ENCODE data around the gene BTBD17. TPM values are rescaled to one million over a fixed set of nuclear protein-coding genes. Genes with fewer than 3 reads are reported as not detected.

The BTBD17 gene
- total RNA-seq, 1 experiment from 2014 or later = not detected

DNA sequence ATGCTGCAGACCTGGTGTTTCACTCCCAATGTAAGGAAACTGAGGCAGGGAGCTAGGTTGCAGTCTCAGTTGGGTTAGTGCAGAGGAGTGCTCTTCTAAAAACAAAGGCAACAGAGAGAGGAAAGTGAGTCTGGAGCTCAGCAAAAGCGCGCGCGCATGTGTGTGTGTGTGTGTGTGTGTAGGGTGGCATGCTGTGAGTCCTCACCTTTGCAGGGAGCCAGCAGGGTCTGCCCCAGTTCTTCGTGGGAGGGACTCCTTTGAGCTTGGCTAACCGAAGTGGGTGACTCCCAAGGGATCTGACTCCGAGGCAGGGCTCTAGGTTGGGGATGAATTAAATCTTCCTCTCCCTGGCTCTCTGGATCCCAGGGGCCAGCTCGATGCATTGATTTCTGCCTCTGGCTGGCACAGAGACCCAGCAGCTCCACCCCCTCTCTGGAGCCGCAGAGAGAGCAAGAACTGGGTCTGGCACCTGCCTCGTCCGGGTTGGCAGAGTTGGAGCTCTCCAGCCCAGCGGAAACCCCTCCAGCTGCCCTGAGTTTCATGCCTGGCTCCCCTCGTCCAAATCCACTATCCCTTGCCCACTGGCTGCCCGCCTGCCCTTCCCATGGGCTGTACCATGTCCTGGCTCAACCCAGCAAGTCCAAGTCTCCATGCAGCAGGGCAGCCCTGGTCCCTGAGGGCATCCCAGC, 1.3 kb upstream of the BTBD17 start:
- H3K4me3 ChIP-seq (replicated peaks in 1 of 2; ENCODE audit: low read depth in 1 of 2, low read length in 2 of 2) = no peak overlapping the region
- H3K4me2 ChIP-seq (ENCODE audit: low read length) = no peak overlapping the region
- no peaks in the 10 kb centered on the region for H4K20me1 ChIP-seq (ENCODE audit: insufficient read depth)
- no peak overlapping the region for H3K9ac ChIP-seq (ENCODE audit: low read length)
- no peaks in the 10 kb centered on the region for H3K36me3 ChIP-seq (ENCODE audit: control insufficient read depth in 1 of 2, insufficient read depth in 2 of 2, low read length in 2 of 2)
- ChIA-PET CTCF (interaction anchor here (0.6 to 5.6 kb wide), 9 partner anchors 8 to 207 kb away, joined by 3 to 32 read pairs (median 6); partner anchors contain the start of gene TTYH2), POLR2A (no interaction called here), RAD21 (ENCODE audit: low non-redundant PET in 1 of 2, low total read pairs in 2 of 2, uncharacterized antibody in 2 of 2, unreplicated experiment in 2 of 2) (interaction anchor here (0.6 to 0.7 kb wide), 2 partner anchors 126 to 132 kb away, joined by 3 to 4 read pairs; no protein-coding TSS in a partner anchor)
- H3K27me3 ChIP-seq (ENCODE audit: insufficient read depth, low read length) = no peaks in the 10 kb centered on the region
- no peak overlapping the region for H2AFZ ChIP-seq (ENCODE audit: low read depth, low read length, poor library complexity, severe bottlenecking)
- no peak overlapping the region for H3K27ac ChIP-seq (ENCODE audit: low read depth, low read length)
- ATAC-seq (no peak), DNase-seq (ENCODE audit: low read depth, low spot score) (no peak)
- no peaks in the 10 kb centered on the region for H3K9me2 ChIP-seq (ENCODE audit: insufficient read depth)
- TF ChIP-seq, protein P1, sequence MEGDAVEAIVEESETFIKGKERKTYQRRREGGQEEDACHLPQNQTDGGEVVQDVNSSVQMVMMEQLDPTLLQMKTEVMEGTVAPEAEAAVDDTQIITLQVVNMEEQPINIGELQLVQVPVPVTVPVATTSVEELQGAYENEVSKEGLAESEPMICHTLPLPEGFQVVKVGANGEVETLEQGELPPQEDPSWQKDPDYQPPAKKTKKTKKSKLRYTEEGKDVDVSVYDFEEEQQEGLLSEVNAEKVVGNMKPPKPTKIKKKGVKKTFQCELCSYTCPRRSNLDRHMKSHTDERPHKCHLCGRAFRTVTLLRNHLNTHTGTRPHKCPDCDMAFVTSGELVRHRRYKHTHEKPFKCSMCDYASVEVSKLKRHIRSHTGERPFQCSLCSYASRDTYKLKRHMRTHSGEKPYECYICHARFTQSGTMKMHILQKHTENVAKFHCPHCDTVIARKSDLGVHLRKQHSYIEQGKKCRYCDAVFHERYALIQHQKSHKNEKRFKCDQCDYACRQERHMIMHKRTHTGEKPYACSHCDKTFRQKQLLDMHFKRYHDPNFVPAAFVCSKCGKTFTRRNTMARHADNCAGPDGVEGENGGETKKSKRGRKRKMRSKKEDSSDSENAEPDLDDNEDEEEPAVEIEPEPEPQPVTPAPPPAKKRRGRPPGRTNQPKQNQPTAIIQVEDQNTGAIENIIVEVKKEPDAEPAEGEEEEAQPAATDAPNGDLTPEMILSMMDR (IDR thresholded peaks at IDR 0.05 in 2 of 3, conservative IDR thresholded peaks at IDR 0.05 in 1 of 3; ENCODE audit: borderline replicate concordance in 1 of 3, insufficient read depth in 1 of 3, low read depth in 2 of 3, low read length in 2 of 3) = no peak
- no peak for TF ChIP-seq EZH2 (IDR thresholded peaks at IDR 0.05)
- TF ChIP-seq CEBPB (IDR thresholded peaks at IDR 0.05; ENCODE audit: low read depth) = no peak
- TF ChIP-seq ZFX (IDR thresholded peaks at IDR 0.05) = no peak
- TF ChIP-seq, protein P2, sequence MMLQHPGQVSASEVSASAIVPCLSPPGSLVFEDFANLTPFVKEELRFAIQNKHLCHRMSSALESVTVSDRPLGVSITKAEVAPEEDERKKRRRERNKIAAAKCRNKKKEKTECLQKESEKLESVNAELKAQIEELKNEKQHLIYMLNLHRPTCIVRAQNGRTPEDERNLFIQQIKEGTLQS (IDR thresholded peaks at IDR 0.05) = no peak
- TF ChIP-seq, protein P3, sequence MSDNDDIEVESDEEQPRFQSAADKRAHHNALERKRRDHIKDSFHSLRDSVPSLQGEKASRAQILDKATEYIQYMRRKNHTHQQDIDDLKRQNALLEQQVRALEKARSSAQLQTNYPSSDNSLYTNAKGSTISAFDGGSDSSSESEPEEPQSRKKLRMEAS (IDR thresholded peaks at IDR 0.05) = no peak
- no peak for TF ChIP-seq EGR1 (IDR thresholded peaks at IDR 0.05; ENCODE audit: low read depth)
- no peak for TF ChIP-seq YY1 (IDR thresholded peaks at IDR 0.05; ENCODE audit: extremely low read depth, insufficient replicate concordance, low read depth, low read length)
- TF ChIP-seq SP1 (IDR thresholded peaks at IDR 0.05; ENCODE audit: low read depth) = no peak
- TF ChIP-seq RAD21 (IDR thresholded peaks at IDR 0.05; ENCODE audit: low read depth) = no peak
- no peak for TF ChIP-seq ZNF274 (IDR thresholded peaks at IDR 0.05; ENCODE audit: low read depth, low read length)
- no peak for TF ChIP-seq TCF7L2 (IDR thresholded peaks at IDR 0.05; ENCODE audit: borderline replicate concordance, extremely low read depth, insufficient read depth, insufficient read length)
- TF ChIP-seq, protein P4, sequence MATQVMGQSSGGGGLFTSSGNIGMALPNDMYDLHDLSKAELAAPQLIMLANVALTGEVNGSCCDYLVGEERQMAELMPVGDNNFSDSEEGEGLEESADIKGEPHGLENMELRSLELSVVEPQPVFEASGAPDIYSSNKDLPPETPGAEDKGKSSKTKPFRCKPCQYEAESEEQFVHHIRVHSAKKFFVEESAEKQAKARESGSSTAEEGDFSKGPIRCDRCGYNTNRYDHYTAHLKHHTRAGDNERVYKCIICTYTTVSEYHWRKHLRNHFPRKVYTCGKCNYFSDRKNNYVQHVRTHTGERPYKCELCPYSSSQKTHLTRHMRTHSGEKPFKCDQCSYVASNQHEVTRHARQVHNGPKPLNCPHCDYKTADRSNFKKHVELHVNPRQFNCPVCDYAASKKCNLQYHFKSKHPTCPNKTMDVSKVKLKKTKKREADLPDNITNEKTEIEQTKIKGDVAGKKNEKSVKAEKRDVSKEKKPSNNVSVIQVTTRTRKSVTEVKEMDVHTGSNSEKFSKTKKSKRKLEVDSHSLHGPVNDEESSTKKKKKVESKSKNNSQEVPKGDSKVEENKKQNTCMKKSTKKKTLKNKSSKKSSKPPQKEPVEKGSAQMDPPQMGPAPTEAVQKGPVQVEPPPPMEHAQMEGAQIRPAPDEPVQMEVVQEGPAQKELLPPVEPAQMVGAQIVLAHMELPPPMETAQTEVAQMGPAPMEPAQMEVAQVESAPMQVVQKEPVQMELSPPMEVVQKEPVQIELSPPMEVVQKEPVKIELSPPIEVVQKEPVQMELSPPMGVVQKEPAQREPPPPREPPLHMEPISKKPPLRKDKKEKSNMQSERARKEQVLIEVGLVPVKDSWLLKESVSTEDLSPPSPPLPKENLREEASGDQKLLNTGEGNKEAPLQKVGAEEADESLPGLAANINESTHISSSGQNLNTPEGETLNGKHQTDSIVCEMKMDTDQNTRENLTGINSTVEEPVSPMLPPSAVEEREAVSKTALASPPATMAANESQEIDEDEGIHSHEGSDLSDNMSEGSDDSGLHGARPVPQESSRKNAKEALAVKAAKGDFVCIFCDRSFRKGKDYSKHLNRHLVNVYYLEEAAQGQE (IDR thresholded peaks at IDR 0.05; ENCODE audit: low read depth) = no peak
- no peak for TF ChIP-seq SIN3A (IDR thresholded peaks at IDR 0.05; ENCODE audit: low read depth)
- TF ChIP-seq EZH2phosphoT487 (IDR thresholded peaks at IDR 0.05; ENCODE audit: borderline replicate concordance) = no peak
- H3K9me3 ChIP-seq (ENCODE audit: control insufficient read depth in 1 of 2, insufficient read depth in 1 of 2, low read depth in 1 of 2, low read length in 2 of 2) = no peaks in the 10 kb centered on the region
- BruUV-seq (replicated peaks) = no TSS peak
- peaks cover 0 to 8% of the 10 kb centered on the region in 2 experiments; a peak in 2 of 4 replicates for H3K4me1 ChIP-seq (ENCODE audit: control insufficient read depth in 1 of 2, insufficient read depth in 2 of 2, low read length in 2 of 2)
- intact Hi-C loops (cut with micrococcal nuclease) = no loop called here
- H3K79me2 ChIP-seq (ENCODE audit: insufficient read depth, low read length) = no peaks in the 10 kb centered on the region

Measured in HCT116 (cell line).